Activated CD4-positive, alpha-beta T cell treated with anti-CD3 and anti-CD28 coated beads, Interleukin-2, Interleukin-4, amounts not matched to agents 100 ng/mL and 50 ng/mL, durations not matched to agents 16 hours and 8 hours (primary cell): ENCODE results near the gene LAMB2.

ENCODE experiments used
- DNase-seq: peaks from one replicate; pipeline ENCODE4 v3.0.0-alpha.2; 2020; ENCODE audit warnings: low spot score

Gene LAMB2

DNA sequence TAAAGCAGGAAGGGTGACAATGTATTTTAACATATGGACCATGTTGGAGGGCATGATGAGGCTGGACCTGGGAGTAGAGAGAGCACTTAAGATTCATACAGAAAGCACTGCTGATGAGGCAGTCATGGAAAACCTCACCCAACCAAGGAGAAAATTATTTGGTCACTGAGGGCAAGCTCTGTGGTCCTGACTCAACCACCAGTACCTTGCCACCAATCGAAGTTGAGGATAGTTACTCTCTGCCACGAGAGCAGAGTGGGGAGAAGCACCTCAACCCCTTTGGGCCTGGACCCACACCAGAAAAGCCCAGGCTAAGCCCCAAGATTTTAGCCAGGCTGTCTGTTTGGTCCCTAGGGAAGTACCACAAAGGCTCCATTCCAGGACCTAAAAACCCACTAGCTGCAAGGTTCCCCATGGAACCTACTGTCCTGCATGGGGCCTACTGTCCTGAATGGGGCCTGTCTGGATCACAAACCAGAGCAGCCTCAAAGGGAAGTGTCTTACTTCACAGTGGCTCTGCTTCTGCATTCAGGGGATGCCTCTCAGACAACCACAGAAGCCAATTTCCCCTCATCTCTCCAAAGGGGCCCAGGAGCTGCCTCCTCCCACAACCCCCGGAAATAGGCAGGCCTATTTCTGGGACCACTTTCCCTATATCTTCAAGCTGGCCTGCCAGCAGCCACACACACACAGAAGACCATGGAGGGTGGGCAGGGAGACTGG is 29.1 kb upstream of the LAMB2 start:
- peak; percentile 17 for DNase-seq

GRCh38 chr3:49161197-49161596 is 28.3 kb upstream of the LAMB2 start:
- no peak for DNase-seq

GRCh38 chr3:49158792-49159191 is 25.9 kb upstream of the LAMB2 start:
- DNase-seq = no peak

DNA sequence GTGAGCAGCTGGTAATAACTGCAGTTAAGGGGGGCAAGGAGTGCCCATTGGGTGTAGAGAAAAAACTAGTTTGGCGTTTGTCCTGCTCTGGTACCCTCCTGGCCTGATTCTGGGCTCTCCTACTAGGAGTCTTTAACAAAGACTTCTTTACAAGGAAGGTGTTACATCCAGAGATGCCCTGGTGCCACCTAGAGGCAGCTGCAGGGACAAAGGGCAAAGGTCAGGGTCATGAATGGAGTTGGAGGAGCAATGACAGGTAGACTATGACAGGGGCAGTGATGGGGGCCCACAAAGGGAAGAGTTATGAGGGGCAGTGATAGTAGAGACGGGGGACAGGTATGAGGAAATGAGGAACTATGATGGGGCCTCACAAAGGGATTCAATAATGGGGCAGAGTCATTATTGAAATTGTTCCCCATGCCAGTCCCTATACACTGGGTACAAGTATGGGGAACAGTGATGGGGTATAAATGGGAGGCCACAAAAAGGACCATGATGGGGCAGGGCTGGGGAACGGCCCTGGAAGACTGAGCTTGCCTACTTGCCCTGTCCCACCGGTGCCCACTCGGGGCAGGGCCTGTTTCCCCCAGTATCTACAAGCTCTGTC is 25.4 kb upstream of the LAMB2 start:
- DNase-seq = peak; percentile 64

GRCh38 chr3:49157289-49157688 is 24.4 kb upstream of the LAMB2 start:
- no peak for DNase-seq

GRCh38 chr3:49153349-49153912 is 20.6 kb upstream of the LAMB2 start:
- no peak for DNase-seq

- DNase-seq = no peak
These were observed 18.8 kb upstream of the LAMB2 start for GRCh38 chr3:49151610-49152009.

GRCh38 chr3:49148159-49148558 is 15.3 kb upstream of the LAMB2 start:
- DNase-seq = no peak

DNA sequence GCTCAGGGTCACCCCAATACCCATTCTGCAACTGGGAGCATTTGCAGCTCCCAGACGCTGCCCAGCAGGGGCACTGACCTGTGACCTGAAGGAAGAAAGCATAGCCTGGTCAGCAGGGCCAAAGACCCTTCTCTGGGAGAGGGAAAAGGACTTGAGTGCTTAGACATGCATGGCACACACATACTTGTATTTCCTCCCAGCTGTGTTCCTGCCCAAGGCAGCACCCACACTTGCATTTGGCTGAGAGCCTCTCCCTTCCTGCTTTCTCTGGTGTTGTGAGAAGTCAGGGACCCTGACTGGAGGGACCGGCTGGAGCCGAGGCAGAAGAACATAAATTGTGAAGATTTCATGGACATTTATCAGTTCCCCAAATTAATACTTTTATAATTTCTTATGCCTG is 7.2 kb upstream of the LAMB2 start:
- no peak for DNase-seq

GRCh38 chr3:49135499-49135898 is 2.6 kb upstream of the LAMB2 start:
- no peak for DNase-seq

DNA sequence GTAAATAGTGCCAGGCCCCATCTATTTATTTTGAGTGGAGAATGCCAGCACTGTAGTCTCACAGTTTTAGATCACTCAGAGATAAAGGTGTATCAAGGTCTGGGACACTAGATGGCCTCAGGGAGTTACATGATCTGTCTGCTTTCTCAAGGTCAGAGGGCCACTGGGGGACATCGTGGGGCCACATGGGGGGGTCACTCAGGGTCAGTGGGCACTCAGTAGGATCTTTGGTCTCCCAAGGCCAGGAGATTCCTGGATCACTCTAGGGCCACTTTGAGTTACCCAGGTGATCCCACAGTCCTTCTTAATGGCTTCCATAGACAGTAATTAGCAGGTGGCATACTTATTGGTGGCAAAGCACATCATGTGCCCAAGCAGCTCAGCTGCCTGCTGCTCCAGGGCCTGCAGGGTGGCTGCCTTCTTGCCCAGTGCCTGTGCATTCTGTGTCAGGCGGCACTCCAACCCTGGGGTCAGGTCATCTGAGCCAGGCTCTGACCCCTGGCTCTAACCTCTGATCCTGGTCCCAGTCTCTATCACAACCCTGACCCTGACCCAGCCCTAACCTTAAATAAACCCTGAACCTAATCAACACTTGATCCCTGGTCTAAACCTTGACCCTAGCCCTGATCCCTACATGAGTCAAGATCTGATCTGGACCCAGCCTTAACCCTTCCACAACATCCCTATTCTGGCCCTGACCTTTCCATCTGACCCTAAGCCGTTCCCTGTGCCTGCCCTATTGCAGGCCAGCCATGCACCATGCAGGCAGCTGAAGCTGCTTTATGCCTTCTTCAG is 1.8 kb upstream of the LAMB2 start:
- DNase-seq = no peak

- DNase-seq = no peak
These were observed 539 bp upstream of the LAMB2 start for GRCh38 chr3:49133226-49133951.

DNA sequence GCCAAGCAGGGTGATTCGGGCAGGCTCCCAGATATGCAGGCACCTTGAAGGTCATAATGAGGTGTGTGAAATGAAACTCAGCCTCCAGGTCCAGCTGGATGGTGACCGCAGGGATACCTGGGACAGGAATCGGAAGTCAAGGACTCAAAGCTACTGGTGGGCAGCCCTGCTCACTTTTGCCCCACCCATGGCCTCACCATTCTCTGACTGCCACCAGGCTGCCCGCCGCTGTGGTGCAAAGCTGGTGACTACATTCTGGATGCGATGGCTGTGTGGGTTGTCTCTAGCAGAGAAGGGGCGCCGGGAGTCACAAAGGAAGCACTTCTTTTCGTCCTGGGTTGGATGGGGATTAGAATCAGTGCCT is 795 bp downstream of the LAMB2 start:
- no peak for DNase-seq

DNA sequence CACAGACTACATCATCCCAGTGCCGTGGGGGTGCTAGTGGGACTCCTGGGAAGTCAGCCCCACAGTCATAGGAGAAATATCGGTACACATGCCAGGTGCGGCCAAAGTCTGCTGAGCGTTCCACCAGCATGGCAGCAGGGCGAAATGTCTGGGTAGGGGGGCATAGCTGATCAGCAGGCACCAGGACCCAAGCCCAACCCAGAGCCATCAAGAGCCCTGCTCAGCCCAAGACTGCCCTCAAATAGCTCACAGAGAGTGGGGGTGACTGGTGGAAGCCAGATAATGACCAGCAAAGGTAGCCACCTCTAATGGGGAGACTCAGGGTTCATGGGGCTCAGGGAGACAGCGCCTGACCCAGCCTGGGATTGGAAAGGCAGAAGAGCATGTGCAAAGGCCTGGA is 1.3 kb downstream of the LAMB2 start:
- no peak for DNase-seq

DNA sequence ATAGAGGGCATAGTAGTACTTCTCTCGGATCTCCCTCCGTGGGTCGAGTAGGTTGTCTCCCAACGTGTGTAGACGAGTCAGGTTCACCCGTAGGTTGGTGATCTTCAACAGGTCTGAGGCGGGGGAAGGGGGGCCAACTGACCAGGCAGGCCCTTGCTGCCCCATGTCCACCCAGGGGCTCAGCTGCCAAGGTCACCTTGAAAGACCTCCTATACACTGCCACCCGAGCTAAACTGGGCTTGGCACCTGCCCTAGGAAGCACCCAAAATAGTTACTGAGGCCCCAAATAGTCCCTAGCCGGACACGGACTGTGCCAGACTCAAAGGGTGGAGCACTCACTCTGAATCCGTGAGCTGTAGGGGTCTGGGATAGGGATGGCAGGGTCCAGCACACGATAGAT is 1.8 kb downstream of the LAMB2 start:
- DNase-seq = no peak

- DNase-seq = no peak
These were observed 7.7 kb downstream of the LAMB2 start for GRCh38 chr3:49124991-49125670.

DNA sequence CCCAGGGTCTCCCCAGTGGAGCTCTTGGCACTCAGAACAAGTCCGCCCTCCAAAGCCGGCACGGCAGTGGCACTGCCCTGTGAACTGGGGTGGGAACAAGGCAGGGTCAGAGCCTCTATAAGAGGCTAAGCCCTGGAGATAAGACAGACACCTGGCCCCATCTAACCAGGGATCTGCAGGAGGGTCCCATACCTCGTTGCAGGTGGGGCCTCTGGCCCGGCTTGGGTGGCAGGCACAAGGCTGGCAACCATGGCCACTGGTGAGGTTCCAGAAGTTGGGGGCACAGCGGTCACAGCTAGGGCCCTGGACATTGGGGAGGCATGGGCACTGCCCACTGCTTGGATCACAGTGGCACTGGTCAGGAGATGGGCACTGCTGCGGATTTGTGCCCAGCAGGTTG is 8.6 kb downstream of the LAMB2 start:
- DNase-seq = no peak

GRCh38 chr3:49123687-49124086 is 9.2 kb downstream of the LAMB2 start:
- DNase-seq = no peak

DNA sequence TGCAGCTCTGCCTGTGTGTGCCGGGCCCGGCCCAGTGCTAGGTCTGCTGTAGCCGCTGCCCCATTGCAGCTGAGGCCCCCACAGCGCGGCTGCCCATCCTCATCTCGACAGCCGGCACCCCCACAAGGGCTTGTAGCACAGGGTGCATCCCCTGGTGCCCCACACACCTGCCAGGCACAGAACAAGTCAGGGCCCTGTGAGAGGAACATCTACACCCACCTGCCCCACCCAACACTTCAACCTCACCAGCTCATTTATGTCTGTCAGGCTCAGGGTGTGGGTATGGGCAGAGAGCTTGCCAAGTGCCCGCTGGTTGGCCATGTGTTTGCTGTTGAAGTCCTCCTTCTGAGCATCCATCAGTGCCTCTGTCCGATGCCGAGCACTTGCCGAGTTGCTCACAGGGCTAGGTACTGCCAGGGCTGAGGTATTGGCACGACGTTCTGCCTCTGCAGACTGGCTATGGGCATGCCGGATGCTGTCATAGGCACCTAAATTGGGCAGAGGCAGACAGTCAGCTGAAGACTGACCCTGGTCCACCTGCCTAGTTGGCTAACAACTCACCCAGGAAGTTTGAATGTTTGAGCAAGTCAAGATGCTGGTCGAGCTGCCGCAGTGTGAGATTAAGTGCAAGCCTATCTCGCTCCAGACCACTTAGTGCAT is 9.8 kb downstream of the LAMB2 start:
- DNase-seq = no peak

GRCh38 chr3:49122451-49122850 is 10.4 kb downstream of the LAMB2 start:
- DNase-seq = no peak

GRCh38 chr3:49122022-49122421 is 10.8 kb downstream of the LAMB2 start:
- DNase-seq = no peak
